ENCODE data around the gene PANX2.
A peak's percentile ranks its signal among the peaks of the same experiment; 100 is the strongest.

Gene PANX2

GRCh38 chr22:50188356-50188755, 17.8 kb downstream of the PANX2 start:
- 97 to 98% methylated on average over 6 to 11 of the region's 11 CpGs for WGBS, 2 experiments (ENCODE audit: insufficient coverage in 2 of 2)
- Histone ChIP-seq H3K27ac (ENCODE audit: low read depth, low read length, severe bottlenecking) (no peak overlapping the region), H3K4me1 (ENCODE audit: control insufficient read depth, insufficient read depth, low read length, poor library complexity, severe bottlenecking) (peaks cover 12% of the 10 kb centered on the region), H3K36me3 (ENCODE audit: control insufficient read depth, insufficient read depth, low read length) (peaks cover 28% of the 10 kb centered on the region), H3K4me3 (ENCODE audit: extremely low read depth, insufficient read depth, low read length, poor library complexity, severe bottlenecking) (no peak overlapping the region), H3K9me3 (ENCODE audit: control insufficient read depth, low read length) (no peaks in the 10 kb centered on the region)

GRCh38 chr22:50189184-50189848, 18.8 kb downstream of the PANX2 start:
- 97 to 98% methylated on average over 16 to 20 of the region's 20 CpGs for WGBS, 2 experiments (ENCODE audit: insufficient coverage in 2 of 2)
- Histone ChIP-seq H3K36me3 (ENCODE audit: control insufficient read depth, insufficient read depth, low read length) (peaks cover 31% of the 10 kb centered on the region), H3K4me1 (ENCODE audit: control insufficient read depth, insufficient read depth, low read length, poor library complexity, severe bottlenecking) (peaks cover 11% of the 10 kb centered on the region), H3K9me3 (ENCODE audit: control insufficient read depth, low read length) (no peaks in the 10 kb centered on the region), H3K27ac (ENCODE audit: low read depth, low read length, severe bottlenecking) (no peak overlapping the region), H3K4me3 (ENCODE audit: extremely low read depth, insufficient read depth, low read length, poor library complexity, severe bottlenecking) (no peak overlapping the region)

GRCh38 chr22:50189849-50190181, 19.3 kb downstream of the PANX2 start:
- H3K4me3 ChIP-seq (ENCODE audit: extremely low read depth, insufficient read depth, low read length, poor library complexity, severe bottlenecking), result no peak overlapping the region
- peaks cover 33% of the 10 kb centered on the region for H3K36me3 ChIP-seq (ENCODE audit: control insufficient read depth, insufficient read depth, low read length)
- H3K27ac ChIP-seq (ENCODE audit: low read depth, low read length, severe bottlenecking), result no peak overlapping the region
- H3K9me3 ChIP-seq (ENCODE audit: control insufficient read depth, low read length), result no peaks in the 10 kb centered on the region
- WGBS, 2 experiments (ENCODE audit: insufficient coverage in 2 of 2), result 85 to 100% methylated on average over 1 to 3 of the region's 4 CpGs
- H3K4me1 ChIP-seq (ENCODE audit: control insufficient read depth, insufficient read depth, low read length, poor library complexity, severe bottlenecking), result peaks cover 7% of the 10 kb centered on the region

- H3K27ac ChIP-seq (ENCODE audit: low read depth, low read length, severe bottlenecking), result peak overlapping the region; percentile 78
- H3K9me3 ChIP-seq (ENCODE audit: control insufficient read depth, low read length), result no peaks in the 10 kb centered on the region
- peaks cover 7% of the 10 kb centered on the region for H3K4me1 ChIP-seq (ENCODE audit: control insufficient read depth, insufficient read depth, low read length, poor library complexity, severe bottlenecking)
- H3K36me3 ChIP-seq (ENCODE audit: control insufficient read depth, insufficient read depth, low read length), result peaks cover 39% of the 10 kb centered on the region
- WGBS, 2 experiments (ENCODE audit: insufficient coverage in 2 of 2), result 69 to 76% methylated on average over 37 to 42 of the region's 43 CpGs
- H3K4me3 ChIP-seq (ENCODE audit: extremely low read depth, insufficient read depth, low read length, poor library complexity, severe bottlenecking), result peak overlapping the region; percentile 2
Observed at GRCh38 chr22:50190182-50190940, 19.8 kb downstream of the PANX2 start.

GRCh38 chr22:50190941-50191741, 20.6 kb downstream of the PANX2 start:
- H3K36me3 ChIP-seq (ENCODE audit: control insufficient read depth, insufficient read depth, low read length), result peaks cover 43% of the 10 kb centered on the region
- H3K4me3 ChIP-seq (ENCODE audit: extremely low read depth, insufficient read depth, low read length, poor library complexity, severe bottlenecking), result peak overlapping the region; percentile 2
- WGBS, 2 experiments (ENCODE audit: insufficient coverage in 2 of 2), result 93% methylated on average over 15 to 18 of the region's 18 CpGs
- peak overlapping the region; percentile 78 for H3K27ac ChIP-seq (ENCODE audit: low read depth, low read length, severe bottlenecking)
- H3K9me3 ChIP-seq (ENCODE audit: control insufficient read depth, low read length), result no peaks in the 10 kb centered on the region
- peaks cover 7% of the 10 kb centered on the region for H3K4me1 ChIP-seq (ENCODE audit: control insufficient read depth, insufficient read depth, low read length, poor library complexity, severe bottlenecking)

GRCh38 chr22:50192436-50193204, 22.1 kb downstream of the PANX2 start:
- Histone ChIP-seq H3K4me3 (ENCODE audit: extremely low read depth, insufficient read depth, low read length, poor library complexity, severe bottlenecking) (no peak overlapping the region), H3K9me3 (ENCODE audit: control insufficient read depth, low read length) (no peaks in the 10 kb centered on the region), H3K27ac (ENCODE audit: low read depth, low read length, severe bottlenecking) (no peak overlapping the region), H3K4me1 (ENCODE audit: control insufficient read depth, insufficient read depth, low read length, poor library complexity, severe bottlenecking) (peaks cover 4% of the 10 kb centered on the region), H3K36me3 (ENCODE audit: control insufficient read depth, insufficient read depth, low read length) (peaks cover 47% of the 10 kb centered on the region)
- 92% methylated on average over 19 to 22 of the region's 25 CpGs for WGBS, 2 experiments (ENCODE audit: insufficient coverage in 2 of 2)

GRCh38 chr22:50193621-50194020, 23.1 kb downstream of the PANX2 start:
- H3K4me3 ChIP-seq (ENCODE audit: extremely low read depth, insufficient read depth, low read length, poor library complexity, severe bottlenecking), result no peak overlapping the region
- WGBS, 2 experiments (ENCODE audit: insufficient coverage in 2 of 2), result 89 to 94% methylated on average over 8 of the region's 8 CpGs
- no peaks in the 10 kb centered on the region for H3K9me3 ChIP-seq (ENCODE audit: control insufficient read depth, low read length)
- peaks cover 47% of the 10 kb centered on the region for H3K36me3 ChIP-seq (ENCODE audit: control insufficient read depth, insufficient read depth, low read length)
- H3K4me1 ChIP-seq (ENCODE audit: control insufficient read depth, insufficient read depth, low read length, poor library complexity, severe bottlenecking), result peaks cover 4% of the 10 kb centered on the region
- no peak overlapping the region for H3K27ac ChIP-seq (ENCODE audit: low read depth, low read length, severe bottlenecking)

GRCh38 chr22:50194037-50194805, 23.7 kb downstream of the PANX2 start:
- Histone ChIP-seq H3K4me1 (ENCODE audit: control insufficient read depth, insufficient read depth, low read length, poor library complexity, severe bottlenecking) (peaks cover 4% of the 10 kb centered on the region), H3K4me3 (ENCODE audit: extremely low read depth, insufficient read depth, low read length, poor library complexity, severe bottlenecking) (no peak overlapping the region), H3K9me3 (ENCODE audit: control insufficient read depth, low read length) (no peaks in the 10 kb centered on the region), H3K27ac (ENCODE audit: low read depth, low read length, severe bottlenecking) (no peak overlapping the region), H3K36me3 (ENCODE audit: control insufficient read depth, insufficient read depth, low read length) (peaks cover 43% of the 10 kb centered on the region)
- WGBS, 2 experiments (ENCODE audit: insufficient coverage in 2 of 2), result 97 to 98% methylated on average over 41 to 43 of the region's 44 CpGs

- H3K36me3 ChIP-seq (ENCODE audit: control insufficient read depth, insufficient read depth, low read length), result peaks cover 39% of the 10 kb centered on the region
- no peak overlapping the region for H3K27ac ChIP-seq (ENCODE audit: low read depth, low read length, severe bottlenecking)
- H3K4me3 ChIP-seq (ENCODE audit: extremely low read depth, insufficient read depth, low read length, poor library complexity, severe bottlenecking), result no peak overlapping the region
- 92 to 93% methylated on average over 14 to 17 of the region's 18 CpGs for WGBS, 2 experiments (ENCODE audit: insufficient coverage in 2 of 2)
- no peaks in the 10 kb centered on the region for H3K9me3 ChIP-seq (ENCODE audit: control insufficient read depth, low read length)
- peaks cover 5% of the 10 kb centered on the region for H3K4me1 ChIP-seq (ENCODE audit: control insufficient read depth, insufficient read depth, low read length, poor library complexity, severe bottlenecking)
Observed at GRCh38 chr22:50196256-50196655, 25.7 kb downstream of the PANX2 start.
